HG02759 (cell line): ENCODE data around the gene SUCLG2.

Source experiments
- ATAC-seq: cut with Tn5 transposase; IDR thresholded peaks from one replicate; pipeline ENCODE4 v1.9.1; 2021; ENCODE audit warnings: mild to moderate bottlenecking, moderate library complexity; ENCODE audit not compliant: unreplicated experiment

Gene SUCLG2

DNA sequence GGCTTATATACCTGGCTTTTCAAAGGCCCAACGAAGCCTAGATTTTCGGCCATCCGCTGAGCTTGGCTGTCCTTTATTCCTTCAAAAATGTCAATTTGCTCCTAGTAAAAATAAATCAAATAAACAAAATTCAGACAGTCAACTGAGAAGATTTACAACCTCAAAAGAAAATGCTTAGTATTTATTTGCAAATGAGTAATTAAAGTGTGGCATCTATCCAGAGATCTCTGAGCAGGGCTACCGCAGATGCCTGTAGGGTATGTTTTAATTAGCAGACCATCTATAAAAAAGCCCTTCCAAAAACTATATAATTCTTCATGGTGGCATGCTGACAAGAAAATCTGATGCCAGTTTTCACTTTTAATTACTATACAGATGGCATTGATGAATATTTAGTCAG lies 136.2 kb downstream of the SUCLG2 start:
- no peak for ATAC-seq

DNA sequence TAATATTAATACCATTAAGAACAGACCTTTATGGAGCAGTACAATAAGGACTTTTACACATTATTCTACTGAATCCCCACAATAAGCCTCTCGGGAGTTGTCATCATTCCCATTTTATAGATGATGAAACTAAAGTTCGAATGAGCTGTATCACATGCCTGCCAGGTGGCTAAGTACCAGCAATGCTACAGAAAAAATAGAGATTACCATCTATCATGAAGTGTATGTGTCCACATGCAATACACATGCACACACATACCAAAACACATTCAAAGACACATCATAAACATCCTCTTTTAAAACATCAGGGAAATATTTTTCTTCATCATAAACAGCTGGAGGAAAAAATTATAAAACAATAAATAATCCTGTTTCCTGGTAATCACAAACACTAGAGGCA lies 136.6 kb downstream of the SUCLG2 start:
- ATAC-seq: no peak

DNA sequence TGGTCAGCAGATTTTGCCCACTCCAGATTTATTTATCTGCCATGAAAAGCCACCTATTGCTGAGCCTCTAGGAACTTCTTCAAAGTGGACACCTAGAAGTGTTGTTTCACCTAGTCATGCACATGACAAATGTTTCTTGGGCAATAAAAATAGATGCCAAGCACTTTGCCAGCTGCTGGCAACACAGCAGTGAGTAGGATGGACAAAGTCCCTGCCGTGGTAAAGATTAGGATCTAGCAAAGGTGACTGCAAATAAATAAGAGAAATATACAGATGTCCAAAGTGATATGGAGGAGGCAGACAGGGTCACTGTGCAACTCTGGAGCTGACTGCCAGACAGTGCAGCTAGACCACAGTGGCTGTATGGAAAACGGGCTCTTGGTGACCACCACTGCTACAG lies 137.9 kb downstream of the SUCLG2 start:
- no peak for ATAC-seq

DNA sequence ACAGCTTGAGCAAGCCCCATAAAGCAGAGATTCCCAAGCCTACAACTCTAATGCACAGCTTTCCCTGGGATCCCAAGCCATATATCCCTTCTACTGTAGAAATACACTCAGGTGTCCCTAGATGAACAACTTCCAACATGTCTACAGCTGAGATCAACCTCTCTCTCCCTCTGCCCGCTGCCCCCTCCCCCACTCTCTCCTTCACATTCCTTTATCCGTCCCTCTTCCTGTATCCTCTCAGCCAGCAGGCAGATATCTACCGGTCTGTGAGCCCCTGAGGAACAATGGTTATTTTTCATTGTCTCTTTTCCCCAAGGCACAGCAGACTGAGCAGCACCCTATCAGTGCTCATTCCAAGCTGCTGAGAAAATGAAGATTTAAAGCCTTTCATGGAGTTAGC lies 138.6 kb downstream of the SUCLG2 start:
- ATAC-seq: no peak

DNA sequence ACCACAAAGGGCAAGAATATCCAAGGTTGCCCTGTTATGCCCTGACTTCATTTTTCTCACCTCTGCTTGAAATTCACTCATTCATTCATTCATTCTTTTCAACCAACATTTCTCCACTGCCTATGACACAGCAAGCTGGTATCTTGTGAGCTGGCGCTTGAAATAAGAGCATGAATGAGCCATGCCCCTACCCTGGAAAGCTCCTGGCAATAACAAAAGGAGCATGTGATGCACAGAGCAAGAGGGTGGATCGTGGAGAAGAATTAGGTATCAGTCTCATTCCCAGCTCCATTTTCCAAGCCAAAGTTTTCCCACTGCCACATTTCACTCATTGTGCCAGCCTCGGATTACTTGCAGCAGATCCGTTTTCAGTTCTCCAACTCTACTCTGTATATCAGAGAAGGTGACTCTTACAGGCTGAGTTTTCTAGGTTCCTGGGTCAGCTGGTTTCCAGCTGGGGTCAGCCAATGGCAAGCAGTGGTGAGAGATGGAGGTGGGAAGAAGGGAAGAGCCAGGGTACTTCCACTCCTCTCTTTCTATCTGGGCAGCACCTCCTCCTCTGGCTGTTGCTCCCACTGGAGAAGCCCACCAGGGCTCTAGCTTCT lies 144.8 kb downstream of the SUCLG2 start:
- no peak for ATAC-seq

DNA sequence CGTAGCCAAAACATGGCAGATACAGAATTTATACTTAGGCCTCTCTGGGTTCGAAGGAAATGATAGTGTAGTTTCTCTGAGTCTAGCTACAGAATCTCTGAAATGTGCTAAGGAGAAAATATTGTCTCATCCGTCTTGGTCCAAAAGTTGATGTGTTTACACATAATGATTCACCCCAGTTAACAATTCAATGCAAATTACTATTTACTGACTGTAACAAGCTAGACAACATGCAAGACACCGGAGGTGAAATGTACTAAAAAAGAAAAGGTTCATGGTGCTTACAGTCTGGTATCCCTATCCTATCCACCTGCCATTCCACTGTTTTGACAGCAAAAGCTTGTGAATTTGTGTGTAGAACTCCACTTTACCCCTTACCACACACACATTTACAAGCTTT lies 146.8 kb downstream of the SUCLG2 start:
- ATAC-seq: no peak

DNA sequence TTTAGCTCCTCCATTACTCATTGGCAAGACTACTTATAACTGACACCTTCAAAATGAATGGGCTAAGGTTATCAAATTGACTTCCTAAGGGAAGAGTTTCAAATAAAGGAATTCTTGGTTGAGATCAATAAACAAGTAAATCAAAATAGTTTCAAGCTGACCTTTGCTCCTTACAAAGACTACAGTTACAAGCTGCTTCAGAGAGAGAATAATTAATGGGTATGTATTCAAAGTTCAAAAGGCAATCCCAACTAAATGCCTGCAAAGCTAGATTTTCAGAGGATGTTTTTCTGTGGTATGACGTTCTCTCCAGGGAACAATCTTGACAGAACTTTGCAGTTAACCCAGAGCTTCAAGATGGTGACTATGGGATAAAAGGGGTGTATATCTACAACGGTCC lies 153.7 kb downstream of the SUCLG2 start:
- no peak for ATAC-seq

DNA sequence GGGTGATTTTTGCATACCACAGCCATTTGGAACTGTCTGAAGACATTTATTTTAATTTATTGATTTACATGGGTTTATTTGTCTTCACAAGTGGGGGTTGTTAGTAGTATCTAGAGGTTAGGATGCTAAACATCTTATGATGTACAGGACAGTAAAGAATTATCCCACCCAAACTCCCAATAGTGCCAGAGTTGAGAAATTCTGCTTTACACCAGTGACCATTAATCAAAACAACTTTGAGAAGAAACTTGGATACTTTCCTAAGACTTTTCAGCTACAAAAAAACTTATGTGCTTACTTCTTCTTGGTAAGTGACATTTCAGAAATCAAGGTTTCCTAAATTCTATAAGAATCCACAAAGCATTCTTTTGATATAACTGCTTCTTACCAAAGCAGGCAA lies 156.7 kb downstream of the SUCLG2 start:
- ATAC-seq: no peak

DNA sequence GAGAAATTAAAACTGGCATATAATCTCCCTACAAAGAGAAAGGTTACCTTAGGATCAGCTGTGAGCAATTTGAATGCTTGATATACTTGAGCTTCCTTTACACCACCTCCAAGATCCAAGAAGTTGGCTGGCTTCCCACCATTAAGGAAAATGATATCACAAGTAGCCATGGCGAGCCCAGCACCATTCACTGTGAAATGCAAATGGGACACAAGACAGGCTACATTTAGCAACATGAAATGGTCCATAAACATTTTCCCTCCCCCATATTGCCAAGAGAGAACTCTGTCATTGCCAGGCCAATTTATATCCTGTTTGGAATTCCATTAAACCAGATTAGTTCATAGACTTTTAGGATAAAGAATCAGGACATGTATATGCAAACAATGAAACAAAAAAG lies 158.7 kb downstream of the SUCLG2 start:
- ATAC-seq: no peak

DNA sequence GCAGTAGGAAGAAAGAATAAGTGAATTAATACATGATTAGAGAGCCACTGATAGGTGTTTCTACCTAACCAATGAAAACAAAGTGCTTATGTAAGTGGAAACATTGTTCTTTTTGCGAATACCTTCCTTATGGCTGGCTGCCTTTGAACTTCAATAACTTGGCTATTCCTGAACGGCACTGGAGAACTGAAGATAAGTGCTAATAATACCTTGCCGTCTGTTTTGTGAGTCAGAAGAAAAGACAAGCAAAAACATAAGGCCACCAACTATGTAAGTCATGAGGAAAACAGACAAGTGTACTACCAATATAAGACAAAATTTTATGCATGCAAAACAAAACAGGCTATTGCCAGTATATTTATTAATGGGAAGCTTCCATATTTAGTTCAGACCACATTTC lies 160.6 kb downstream of the SUCLG2 start:
- no peak for ATAC-seq

DNA sequence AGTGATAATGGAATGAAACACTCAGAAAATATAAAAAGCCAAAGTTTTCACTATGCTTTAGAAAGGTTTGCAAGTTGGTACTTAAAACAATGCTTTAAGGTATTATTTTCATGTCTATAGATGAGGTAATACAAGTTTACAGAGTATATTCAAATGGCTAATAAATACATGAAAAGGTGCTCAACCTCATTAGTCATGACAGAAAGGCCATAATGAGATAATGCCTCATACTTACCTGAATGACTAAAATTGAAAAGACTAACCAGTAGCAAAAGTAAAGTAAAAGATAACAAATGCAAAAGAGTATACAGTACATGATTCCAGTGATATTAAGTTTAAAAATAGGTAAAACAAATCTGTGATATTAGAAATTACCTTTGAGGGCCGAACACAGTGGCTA lies 163.8 kb downstream of the SUCLG2 start:
- no peak for ATAC-seq

DNA sequence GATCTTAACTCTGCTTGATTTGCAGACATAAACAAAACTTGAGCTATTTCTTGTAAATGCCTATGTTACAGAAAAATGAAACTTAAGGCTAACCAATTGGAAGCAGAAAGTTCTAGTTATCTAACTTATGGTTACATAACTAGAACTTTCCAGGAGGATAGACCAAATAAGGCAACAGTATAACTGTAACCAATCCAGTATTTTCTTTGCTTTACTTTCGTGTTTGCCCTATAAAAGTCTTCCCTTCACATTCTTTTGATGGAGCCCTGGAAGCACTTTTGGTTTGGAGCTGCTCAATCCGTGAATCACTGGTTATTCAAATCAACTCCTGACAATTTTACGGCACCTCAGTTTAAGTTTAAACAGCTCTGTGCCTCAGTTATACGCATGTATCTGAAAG lies 164.6 kb downstream of the SUCLG2 start:
- ATAC-seq: no peak

DNA sequence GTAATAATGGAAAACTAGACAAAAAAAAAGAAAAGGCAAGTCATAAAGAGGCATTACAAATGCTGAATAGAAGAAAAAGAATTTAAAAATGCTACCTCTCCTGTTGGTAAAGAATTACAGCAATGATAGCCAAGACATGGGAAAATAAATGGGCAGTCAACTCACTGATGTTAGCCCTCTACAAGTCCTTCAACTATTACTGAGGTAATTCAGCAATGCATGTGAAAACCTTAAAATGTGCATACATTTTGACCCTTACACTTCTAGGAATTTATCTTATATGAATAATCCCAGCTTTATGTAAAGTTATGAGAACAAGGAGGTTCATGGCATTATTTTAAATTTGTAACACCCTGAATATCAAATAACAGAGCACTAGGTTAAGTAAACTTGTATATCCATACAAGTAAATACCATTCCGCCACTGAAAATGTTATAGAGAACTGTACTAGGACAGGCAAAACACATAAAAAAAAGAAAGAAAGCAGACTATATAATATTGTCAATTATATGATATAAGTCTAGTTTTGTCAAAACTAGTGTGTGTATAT lies 166.8 kb downstream of the SUCLG2 start:
- no peak for ATAC-seq

DNA sequence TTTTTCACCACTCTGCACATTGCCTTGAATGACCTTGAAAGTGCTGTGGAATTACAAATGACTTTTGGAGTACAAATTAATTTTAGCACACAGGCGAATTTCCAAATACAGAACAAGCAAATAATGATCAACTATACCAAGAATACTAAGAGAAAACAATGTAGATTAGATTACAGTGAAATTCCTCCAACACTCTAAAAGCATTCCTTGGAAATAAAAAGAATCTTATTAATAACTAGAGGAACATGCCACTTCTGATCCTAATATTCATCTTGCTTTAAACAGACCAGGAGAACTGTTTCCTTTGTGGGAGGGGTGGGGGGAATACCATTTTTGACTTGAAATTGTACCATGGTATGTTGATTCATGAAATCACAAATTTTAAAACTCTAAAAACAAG lies 167.5 kb downstream of the SUCLG2 start:
- ATAC-seq: no peak

DNA sequence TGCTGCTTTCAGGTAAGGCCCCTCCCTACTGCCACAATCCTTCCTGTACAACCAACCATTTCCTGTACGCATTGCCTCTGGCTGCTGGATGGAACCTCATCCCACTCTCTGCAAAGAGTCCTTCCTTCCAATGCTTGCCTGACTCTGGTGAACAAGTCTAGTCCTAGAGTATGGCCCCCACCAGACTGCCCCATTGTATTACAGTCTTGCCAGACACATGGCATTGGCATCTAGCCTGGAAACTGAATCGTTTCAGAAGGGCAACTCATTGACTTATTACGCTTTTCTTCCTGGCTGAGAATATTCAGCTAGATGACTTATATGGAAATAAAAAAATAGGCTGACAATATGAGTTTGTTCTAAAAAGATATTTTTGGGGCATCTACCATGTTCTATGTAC lies 170.3 kb downstream of the SUCLG2 start:
- no peak for ATAC-seq

DNA sequence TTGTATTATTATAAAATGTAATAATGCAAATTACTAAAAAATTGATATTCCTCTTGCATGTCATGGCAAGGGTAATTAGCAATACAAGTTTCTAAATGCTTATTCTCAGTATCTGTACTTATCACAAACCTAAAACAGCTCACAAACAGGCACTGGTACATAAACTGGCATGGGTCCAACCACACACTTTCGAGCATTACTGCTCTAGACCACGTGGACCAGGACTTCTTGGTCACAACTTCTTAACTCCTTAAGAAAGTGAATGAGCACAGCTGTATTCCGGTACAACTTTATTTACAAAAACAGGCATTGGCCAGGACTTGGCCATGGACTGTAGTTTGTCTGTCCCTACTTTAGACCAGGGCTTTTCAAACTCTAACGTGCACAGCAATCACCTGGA lies 173.3 kb downstream of the SUCLG2 start:
- no peak for ATAC-seq

DNA sequence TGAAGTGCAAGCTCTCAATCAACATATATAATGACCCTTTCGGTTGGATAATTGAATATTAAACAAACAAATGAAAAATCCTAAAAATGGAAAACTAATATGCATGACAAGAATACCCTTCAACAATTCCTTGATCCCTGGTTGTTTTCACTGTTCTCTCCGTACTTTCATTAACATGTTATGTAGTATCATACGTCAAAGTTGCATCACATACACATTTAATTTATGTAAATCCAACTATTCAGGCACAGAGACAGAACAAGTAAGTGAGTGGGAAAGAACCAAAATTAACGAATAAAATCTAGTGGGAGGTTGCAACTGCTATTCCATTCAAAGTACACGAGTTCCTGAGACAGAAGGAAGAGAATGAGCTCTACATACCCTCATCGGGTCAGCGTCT lies 176.0 kb downstream of the SUCLG2 start:
- ATAC-seq: no peak

DNA sequence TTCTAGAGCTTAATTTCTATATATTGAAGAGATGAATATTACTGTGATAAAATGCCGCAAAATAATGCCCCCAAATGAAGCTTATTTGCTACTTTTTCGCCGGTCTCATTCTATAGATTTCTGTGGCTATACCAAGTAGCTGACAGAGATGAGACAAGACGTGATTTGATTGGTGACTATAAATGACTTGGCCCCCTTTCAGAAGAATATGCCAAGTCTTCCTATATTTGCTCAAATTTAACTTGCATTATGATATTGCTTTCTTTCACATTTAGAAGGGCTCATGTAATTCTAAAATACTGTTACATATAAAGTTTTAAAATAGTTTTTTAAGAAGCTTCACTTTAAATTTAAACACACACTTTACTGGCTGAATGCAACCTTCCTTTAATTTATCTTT lies 180.1 kb downstream of the SUCLG2 start:
- ATAC-seq: no peak

DNA sequence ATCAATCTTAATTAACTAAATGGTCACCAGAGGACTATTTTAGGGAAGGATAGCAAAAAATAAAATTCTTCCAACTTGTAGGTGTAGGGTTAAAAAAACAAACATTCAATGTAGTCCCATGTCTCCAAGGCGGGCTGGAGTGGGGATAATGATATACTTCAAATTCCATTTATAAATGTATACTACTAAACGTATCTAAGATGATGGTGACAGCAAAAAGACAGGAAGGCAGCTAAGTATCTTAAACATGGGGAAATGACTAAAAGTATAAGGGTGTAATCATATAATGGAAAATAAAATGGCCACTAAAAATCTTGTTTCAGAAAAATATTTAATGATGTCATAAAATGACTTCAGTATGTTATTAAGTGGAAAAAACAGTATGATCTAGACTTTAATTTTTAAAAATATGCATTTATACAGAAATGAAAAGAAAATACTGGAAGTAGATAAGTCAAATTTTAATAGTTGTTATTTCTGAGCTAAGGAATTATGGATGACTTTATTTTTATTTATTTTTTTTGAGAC lies 181.7 kb downstream of the SUCLG2 start:
- no peak for ATAC-seq

DNA sequence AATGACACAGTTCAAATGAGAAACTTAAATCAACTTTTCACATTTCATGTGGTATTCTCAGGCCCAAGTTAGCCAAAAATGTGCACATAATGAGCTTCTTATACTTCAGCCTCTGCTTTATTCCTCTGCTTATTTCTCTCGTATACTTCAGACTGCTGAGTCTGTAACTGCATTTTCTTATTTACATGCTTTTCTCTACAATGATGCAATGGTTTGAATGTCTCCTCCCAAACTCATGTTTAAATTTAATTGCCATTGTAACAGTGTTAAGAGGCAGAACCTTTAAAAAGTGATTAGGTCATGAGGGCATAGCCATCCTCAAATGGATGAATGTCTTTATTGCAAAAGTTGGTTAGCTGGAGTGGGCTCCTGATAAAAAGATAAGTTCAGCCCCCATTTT lies 184.2 kb downstream of the SUCLG2 start:
- ATAC-seq: no peak

DNA sequence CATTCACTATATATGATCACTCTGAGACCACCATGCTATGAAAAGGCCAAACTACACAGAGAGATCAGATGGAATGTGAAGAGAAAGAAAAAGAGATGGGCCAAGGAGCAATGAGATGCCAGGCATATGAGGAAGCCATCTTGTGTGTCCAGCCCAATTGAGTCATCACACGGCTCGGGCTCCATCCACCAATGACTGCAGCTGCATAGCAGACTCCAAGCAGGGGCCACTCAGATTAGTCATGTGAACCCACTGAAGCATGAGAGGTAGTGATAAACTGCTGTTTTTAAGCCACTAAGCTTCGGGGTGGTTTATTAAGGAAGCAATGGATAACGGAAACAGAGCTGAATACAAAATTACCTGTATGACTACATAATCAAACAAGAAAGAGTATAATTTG lies 185.9 kb downstream of the SUCLG2 start:
- no peak for ATAC-seq

DNA sequence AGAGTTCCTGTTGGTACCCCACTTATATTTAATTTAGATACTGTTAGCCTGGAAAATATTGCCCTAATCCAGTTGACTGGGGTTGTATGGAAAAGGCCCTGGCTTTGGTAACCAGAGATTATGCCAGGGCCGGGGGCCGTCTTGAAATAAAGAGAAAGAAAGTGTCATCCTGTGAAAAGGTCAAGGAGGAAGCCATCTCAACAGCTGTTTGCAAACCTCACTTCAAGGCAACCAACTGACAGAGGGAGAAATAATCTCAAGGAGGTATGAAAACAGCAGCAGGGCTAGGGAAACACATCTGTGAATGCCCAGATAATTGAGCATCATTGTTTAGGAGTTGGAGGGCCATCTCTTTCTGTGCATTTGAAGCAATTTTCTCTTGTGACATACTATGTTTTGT lies 190.8 kb downstream of the SUCLG2 start:
- no peak for ATAC-seq

DNA sequence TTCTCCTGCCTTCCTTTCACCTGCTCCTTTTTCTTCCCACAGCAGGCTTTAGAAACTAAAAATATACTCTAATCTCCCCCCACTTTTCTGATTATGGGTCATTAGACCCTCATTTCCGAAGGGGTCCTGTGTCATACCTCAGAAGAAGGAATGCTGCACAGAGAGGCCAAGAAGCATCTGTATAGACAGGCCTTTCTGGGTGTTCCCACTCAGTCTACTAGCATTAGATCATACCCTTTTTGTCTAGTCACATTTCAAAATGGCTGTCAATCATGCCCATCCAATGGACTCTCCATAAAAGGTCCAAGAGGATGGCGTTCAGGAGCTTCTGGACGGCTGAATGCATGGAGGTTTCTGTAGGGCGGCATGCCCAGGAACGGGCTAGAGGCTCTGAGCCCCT lies 192.2 kb downstream of the SUCLG2 start:
- no peak for ATAC-seq
